PC-3 (cell line): ENCODE measurements around the gene AMELY.

ENCODE experiments used
- CTCF ChIP-seq: fragments of 300-600 bp; sonication (generic); conservative IDR thresholded peaks from 2 replicates; pipeline ENCODE4 v1.5.1; 2017; ENCODE audit warnings: antibody characterized with exemption, low read depth, mild to moderate bottlenecking, low read length
- EZH2 ChIP-seq: fragments of 300-600 bp; sonication (generic); IDR thresholded peaks from one replicate; pipeline ENCODE4 v1.6.1; 2017; ENCODE audit warnings: antibody characterized with exemption, mild to moderate bottlenecking, low read length; ENCODE audit not compliant: unreplicated experiment
- EZH2phosphoT487 ChIP-seq: fragments of 300-600 bp; sonication (generic); IDR thresholded peaks from 2 replicates; pipeline ENCODE4 v1.6.1; 2018; ENCODE audit warnings: mild to moderate bottlenecking, antibody characterized with exemption, low read length, borderline replicate concordance

- TF ChIP-seq CTCF (no peak), EZH2 (no peak), EZH2phosphoT487 (no peak)
Measured at GRCh38 chrY:6910372-6911252, 940 bp downstream of the AMELY start, which contains the start of gene TBL1Y.
